SK-N-SH (cell line): ENCODE data around the gene CASZ1.

Experiments used
- CTCF ChIP-seq: fragments of 200-600 bp; sonication (generic); IDR thresholded peaks from 2 replicates; pipeline ENCODE4 v1.6.1; 2017; ENCODE audit warnings: antibody characterized with exemption, mild to moderate bottlenecking, moderate library complexity
- ELF1 ChIP-seq: IDR thresholded peaks from 2 replicates; pipeline ENCODE4 v1.4.0; 2012
- EP300 ChIP-seq, 2 experiments: IDR thresholded peaks; 2 replicates each; pipeline versions ENCODE4 v1.4.0 to v1.6.1; 2012; ENCODE audit warnings: borderline replicate concordance in 1 of 2, low read depth in 1 of 2, low read length in 1 of 2
- GATA2 ChIP-seq: sonication (generic); formaldehyde crosslinking; IDR thresholded peaks from 2 replicates; pipeline ENCODE4 v1.5.0; 2020; ENCODE audit warnings: mild to moderate bottlenecking, missing genetic modification reagents
- NRF1 ChIP-seq: IDR thresholded peaks from 2 replicates; pipeline ENCODE4 v1.6.1; 2012; ENCODE audit warnings: low read depth, mild to moderate bottlenecking, low read length
- POLR2AphosphoS5 ChIP-seq: IDR thresholded peaks from 2 replicates; pipeline ENCODE4 v1.6.1; 2012; ENCODE audit warnings: low read depth, low read length
- RXRA ChIP-seq: IDR thresholded peaks from 2 replicates; pipeline ENCODE4 v1.4.0; 2012; ENCODE audit warnings: low read depth, mild to moderate bottlenecking, borderline replicate concordance
- TEAD4 ChIP-seq: IDR thresholded peaks from 2 replicates; pipeline ENCODE4 v1.4.0; 2012; ENCODE audit warnings: mild to moderate bottlenecking, borderline replicate concordance; ENCODE audit not compliant: insufficient read depth
- TF ChIP-seq, protein P1 (sequence below): IDR thresholded peaks from 2 replicates; pipeline ENCODE4 v1.4.0; 2012; ENCODE audit warnings: low read depth

DNA sequence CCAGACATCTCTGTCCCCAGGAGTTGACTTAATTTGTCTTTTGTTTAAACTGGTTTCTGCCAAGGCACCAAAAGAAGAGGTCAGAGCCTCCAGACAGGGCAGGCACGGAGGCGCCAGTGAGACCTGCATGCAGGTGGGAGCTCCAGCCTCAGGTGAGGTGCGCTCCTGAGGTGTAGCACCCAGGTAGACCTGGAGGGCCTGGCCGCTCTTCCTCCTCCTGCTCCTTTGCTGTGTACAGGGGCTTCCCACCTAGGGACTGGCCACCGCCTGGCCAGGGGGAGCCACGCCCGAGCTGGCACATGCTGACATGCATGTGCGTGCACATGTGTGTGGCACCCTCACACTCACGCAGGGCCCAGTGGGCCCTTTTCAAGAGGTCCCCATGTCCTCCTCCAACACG is 163.0 kb downstream of the CASZ1 start:
- no peak for TF ChIP-seq TEAD4
- no peak for TF ChIP-seq ELF1
- no peak for TF ChIP-seq EP300 (IDR thresholded peaks at IDR 0.05; ENCODE audit: borderline replicate concordance in 1 of 2, low read depth in 1 of 2, low read length in 1 of 2)
- no peak for TF ChIP-seq POLR2AphosphoS5
- TF ChIP-seq, protein P1, sequence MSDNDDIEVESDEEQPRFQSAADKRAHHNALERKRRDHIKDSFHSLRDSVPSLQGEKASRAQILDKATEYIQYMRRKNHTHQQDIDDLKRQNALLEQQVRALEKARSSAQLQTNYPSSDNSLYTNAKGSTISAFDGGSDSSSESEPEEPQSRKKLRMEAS: no peak
- TF ChIP-seq CTCF: no peak
- TF ChIP-seq GATA2 (CRISPR knock-in tag): no peak
- TF ChIP-seq RXRA: no peak
- no peak for TF ChIP-seq NRF1
